Activated naive CD8-positive, alpha-beta T cell treated with anti-CD3 and anti-CD28 coated beads, Interleukin-2, amount 10 ng/mL, durations not matched to agents 7 days and 5 days (primary cell): ENCODE results near the gene SPECC1. TPM values are rescaled to one million over a fixed set of nuclear protein-coding genes. Genes with fewer than 3 reads are reported as not detected.
A peak's percentile ranks its signal among the peaks of the same experiment; 100 is the strongest.
"Not testable (repeated sequence)": the region's sequence is repeated elsewhere in the genome, so short reads cannot be mapped to it uniquely, and the experiment has no call there.

ENCODE experiments used
- ATAC-seq: fragments of 150-1000 bp; cut with Tn5 transposase; one replicate; pipeline ENCODE4 v1.10.0; 2021; ENCODE audit warnings: low read depth, moderate library complexity
- POLR2A ChIA-PET: fragments of 350-600 bp; sonication (Branson Sonifier 250); formaldehyde crosslinking; loops from one replicate; lab custom pipeline; 2021; ENCODE audit warnings: antibody characterized with exemption; lab: Charles Lee
- DNase-seq: peaks from one replicate; pipeline ENCODE4 v3.0.0; 2021
- H3K27ac Mint-ChIP-seq: one replicate; pipeline ENCODE4 v1.8.0; 2022; ENCODE audit warnings: mild to moderate bottlenecking, mixed read lengths
- H3K27me3 Mint-ChIP-seq: one replicate; pipeline ENCODE4 v1.8.0; 2022; ENCODE audit warnings: mild to moderate bottlenecking, moderate library complexity, mixed read lengths
- H3K36me3 Mint-ChIP-seq: one replicate; pipeline ENCODE4 v1.8.0; 2021; ENCODE audit warnings: mild to moderate bottlenecking, mixed read lengths
- H3K4me1 Mint-ChIP-seq: one replicate; pipeline ENCODE4 v1.8.0; 2021; ENCODE audit warnings: mixed read lengths
- H3K4me3 Mint-ChIP-seq: one replicate; pipeline ENCODE4 v1.8.0; 2022; ENCODE audit warnings: mild to moderate bottlenecking, moderate library complexity, mixed read lengths
- H3K9me3 Mint-ChIP-seq: one replicate; pipeline ENCODE4 v1.8.0; 2021; ENCODE audit warnings: mixed read lengths
- total RNA-seq, 2 experiments: library from RNA; stranded (reverse); gene quantifications; one replicate each; pipeline ENCODE4 v1.2.3, GENCODE V29; 2021

Gene SPECC1
- total RNA-seq, 2 experiments from 2014 or later = 8.3 to 10.0 TPM

DNA sequence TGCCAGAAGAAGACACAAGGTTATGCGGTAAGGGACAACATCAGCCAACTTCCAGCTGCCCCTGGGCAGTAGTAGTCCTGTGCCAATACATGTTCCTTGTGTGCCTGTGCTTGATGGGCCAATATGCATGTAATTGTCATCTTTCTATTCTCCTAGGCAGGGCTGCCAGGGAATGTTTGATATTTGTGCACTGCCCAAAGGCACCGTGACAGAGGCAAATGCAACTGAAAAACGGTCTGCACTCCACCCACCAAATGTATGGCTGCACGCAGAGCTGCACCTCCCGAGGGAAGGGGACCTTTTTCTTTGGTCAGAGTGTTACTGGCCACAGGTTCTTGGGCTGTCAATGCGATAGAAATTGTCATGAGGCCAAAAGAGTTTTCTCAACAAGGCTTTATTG lies 251.1 kb downstream of the SPECC1 start:
- H3K9me3 Mint-ChIP-seq = peaks cover 15% of the 10 kb centered on the region
- no peak for DNase-seq
- POLR2A ChIA-PET = no interaction called here
- peaks cover 20% of the 10 kb centered on the region for H3K36me3 Mint-ChIP-seq
- no peak overlapping the region for H3K27ac Mint-ChIP-seq
- peaks cover 30% of the 10 kb centered on the region for H3K4me1 Mint-ChIP-seq
- no peak overlapping the region for H3K4me3 Mint-ChIP-seq
- ATAC-seq = no peak
- no peaks in the 10 kb centered on the region for H3K27me3 Mint-ChIP-seq

DNA sequence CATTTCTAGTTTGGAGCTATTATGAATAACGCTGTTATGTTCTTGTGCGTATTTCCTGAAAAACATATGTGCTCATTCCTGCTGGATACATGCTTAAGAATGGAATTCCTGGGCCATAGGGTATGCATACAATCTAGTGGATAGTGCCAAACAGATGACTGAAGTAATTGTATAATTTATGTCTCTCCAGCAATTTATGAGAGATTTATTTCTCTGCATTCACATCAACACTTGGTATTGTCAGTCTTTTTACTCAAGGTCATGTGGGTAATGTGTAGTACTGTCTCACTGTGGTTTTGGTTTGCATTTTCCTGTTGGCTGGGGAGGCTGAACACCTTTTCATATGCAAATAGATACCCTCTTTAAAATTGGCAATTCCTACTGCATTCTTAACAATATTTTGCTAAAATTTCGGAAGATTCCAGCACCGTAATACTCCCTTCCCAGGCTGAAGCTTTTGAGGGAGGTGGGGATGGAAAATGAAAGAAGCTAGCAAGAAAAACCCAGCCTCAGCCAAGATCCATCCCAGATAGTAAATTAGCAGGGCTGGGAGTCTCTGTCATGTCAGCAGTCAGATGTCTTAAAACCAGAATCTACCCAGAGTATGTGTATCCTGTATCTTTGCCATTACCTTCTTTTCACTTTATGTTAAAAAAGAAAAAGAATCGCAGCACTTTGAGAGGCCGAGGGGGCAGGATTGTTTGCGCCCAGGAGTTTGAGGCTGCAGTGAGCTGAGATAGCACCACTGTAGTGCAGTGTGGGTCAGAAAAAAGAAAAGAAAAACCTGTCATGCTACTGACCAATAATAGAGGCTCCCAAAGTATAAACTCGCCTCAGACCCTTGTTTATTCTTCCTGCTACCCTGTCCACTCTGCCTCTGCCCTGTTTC lies 253.3 kb downstream of the SPECC1 start:
- POLR2A ChIA-PET = interaction anchor here (1.3 to 1.4 kb wide), 2 partner anchors 14 to 15 kb away, joined by 3 to 4 read pairs; no protein-coding TSS in a partner anchor
- H3K4me1 Mint-ChIP-seq = peaks cover 30% of the 10 kb centered on the region
- no peak for DNase-seq
- peak overlapping the region; percentile 66 for H3K4me3 Mint-ChIP-seq
- peak overlapping the region; percentile 85 for H3K27ac Mint-ChIP-seq
- no peaks in the 10 kb centered on the region for H3K27me3 Mint-ChIP-seq
- H3K36me3 Mint-ChIP-seq = peaks cover 17% of the 10 kb centered on the region
- peak; percentile 92 for ATAC-seq
- peaks cover 11% of the 10 kb centered on the region for H3K9me3 Mint-ChIP-seq

DNA sequence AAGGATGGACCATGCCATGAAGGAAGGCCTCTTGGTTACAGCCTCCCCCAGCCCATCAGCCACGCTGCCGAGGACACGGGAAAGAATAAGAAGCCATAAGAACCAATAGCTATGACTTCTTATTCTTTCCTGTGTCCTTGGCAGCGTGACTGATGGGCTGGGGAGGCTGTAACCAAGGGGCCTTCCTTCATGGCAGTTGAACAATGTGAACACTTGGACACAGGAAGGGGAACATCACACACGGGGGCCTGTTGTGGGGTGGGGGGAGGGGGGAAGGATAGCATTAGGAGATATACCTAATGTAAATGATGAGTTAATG lies 253.9 kb downstream of the SPECC1 start:
- H3K4me3 Mint-ChIP-seq = peak overlapping the region; percentile 66
- peaks cover 31% of the 10 kb centered on the region for H3K4me1 Mint-ChIP-seq
- not testable (repeated sequence) for DNase-seq, ATAC-seq, H3K27me3 Mint-ChIP-seq, H3K9me3 Mint-ChIP-seq
- peak overlapping the region; percentile 85 for H3K27ac Mint-ChIP-seq
- POLR2A ChIA-PET = interaction anchor here (1.3 kb wide), 1 partner anchor 13 kb away, joined by 4 read pairs; no protein-coding TSS in a partner anchor
- peaks cover 12% of the 10 kb centered on the region for H3K36me3 Mint-ChIP-seq

DNA sequence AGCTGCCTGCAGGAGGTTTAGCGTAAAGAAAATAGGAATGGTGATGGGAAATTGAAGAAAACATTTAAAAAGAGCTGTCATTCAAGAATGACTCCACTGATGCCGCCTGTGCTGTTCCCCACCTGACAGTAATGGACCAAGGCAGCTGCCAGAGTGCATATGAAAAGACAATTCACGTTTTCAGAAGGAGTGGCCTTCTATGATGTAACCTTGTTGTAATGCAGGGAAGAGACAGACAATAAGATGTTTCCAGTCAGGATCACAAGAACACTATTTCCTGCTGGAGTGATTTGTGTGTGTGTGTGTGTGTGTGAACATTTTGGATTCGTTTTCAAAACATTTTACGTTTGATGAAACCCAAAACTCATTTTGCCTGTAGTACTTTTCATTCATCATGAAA lies 254.4 kb downstream of the SPECC1 start:
- POLR2A ChIA-PET = no interaction called here
- ATAC-seq (no peak), DNase-seq (no peak)
- no peaks in the 10 kb centered on the region for H3K27me3 Mint-ChIP-seq
- no peak overlapping the region for H3K4me3 Mint-ChIP-seq
- H3K36me3 Mint-ChIP-seq = peaks cover 8% of the 10 kb centered on the region
- peaks cover 27% of the 10 kb centered on the region for H3K4me1 Mint-ChIP-seq
- peaks cover 2% of the 10 kb centered on the region for H3K9me3 Mint-ChIP-seq
- no peak overlapping the region for H3K27ac Mint-ChIP-seq

DNA sequence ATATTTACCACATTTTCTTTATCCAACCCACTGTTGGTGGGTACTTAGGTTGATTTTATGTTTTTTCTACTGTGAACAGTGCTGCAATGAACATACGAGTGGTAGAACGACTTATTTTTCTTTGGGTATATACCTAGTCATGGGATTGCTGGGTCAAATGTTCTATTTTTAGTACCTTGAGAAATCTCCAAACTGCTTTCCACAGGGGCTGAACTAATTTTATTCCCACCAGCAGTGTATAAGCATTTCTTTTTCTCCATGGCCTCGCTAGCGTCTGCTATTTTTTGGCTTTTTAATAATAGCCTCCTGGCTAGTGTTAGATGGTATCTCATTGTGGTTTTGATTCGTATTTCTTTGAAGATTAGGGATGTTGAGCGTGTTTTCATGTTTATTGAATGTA lies 255.8 kb downstream of the SPECC1 start:
- H3K27me3 Mint-ChIP-seq = no peaks in the 10 kb centered on the region
- H3K9me3 Mint-ChIP-seq = no peaks in the 10 kb centered on the region
- H3K27ac Mint-ChIP-seq = no peak overlapping the region
- H3K4me1 Mint-ChIP-seq = peaks cover 28% of the 10 kb centered on the region
- H3K36me3 Mint-ChIP-seq = peaks cover 3% of the 10 kb centered on the region
- H3K4me3 Mint-ChIP-seq = no peak overlapping the region
- no peak for ATAC-seq
- POLR2A ChIA-PET = no interaction called here
- DNase-seq = no peak

DNA sequence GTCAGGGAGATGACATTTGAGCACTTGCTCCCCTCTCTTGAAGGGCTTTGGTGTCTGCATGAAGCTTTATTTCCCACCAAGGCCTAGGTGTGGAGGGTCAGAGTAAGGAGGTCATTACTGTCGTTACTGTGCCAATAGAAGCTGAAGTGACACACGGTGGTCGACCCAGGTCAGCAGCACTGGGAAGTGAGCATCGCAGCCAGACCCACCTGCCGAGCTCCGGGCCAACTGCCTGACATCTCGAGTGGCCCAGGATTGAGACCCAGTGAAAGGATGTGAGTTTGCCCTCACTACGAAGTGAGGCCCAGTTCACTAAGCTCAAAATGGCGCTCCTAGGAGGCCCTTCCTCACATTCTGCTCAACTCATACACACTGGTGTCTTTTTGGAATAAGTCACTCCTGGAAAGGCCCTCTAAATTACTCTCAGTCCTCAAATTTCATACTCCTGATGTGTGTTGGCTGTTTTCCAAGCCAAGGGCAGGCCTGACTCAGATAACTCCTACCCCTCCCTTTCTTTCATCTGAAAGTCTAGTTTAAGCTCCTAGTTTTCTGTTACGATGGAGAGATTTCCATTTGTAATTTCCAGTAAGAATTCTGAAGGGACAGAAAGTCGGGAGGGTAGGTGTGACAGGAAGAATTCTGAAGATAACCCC lies 257.8 kb downstream of the SPECC1 start:
- Mint-ChIP-seq H3K9me3 (no peaks in the 10 kb centered on the region), H3K27ac (no peak overlapping the region), H3K4me3 (no peak overlapping the region), H3K4me1 (peaks cover 37% of the 10 kb centered on the region), H3K27me3 (no peaks in the 10 kb centered on the region), H3K36me3 (no peaks in the 10 kb centered on the region)
- DNase-seq = no peak
- POLR2A ChIA-PET = interaction anchor here (1.4 kb wide), 2 partner anchors 33 to 49 kb away, joined by 3 read pairs; no protein-coding TSS in a partner anchor
- no peak for ATAC-seq

DNA sequence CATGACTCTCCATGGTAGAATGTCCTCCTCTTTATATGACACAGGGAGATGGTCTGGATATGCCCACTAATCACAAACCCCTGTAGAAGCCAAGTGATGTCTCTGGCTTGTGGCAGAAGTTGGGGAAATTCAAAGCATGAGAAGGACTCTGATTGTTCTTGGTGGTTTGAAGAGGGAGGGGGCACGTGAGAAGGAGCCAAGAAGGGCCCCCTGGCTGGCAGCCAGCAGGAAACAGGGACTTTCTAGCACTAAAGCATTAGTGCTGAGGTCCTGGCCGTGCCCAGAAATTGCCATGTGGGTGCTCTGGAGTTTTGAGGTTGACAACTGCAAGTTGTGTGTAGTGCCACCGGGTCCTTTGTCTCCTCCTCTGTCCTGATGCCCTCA lies 258.3 kb downstream of the SPECC1 start:
- no peaks in the 10 kb centered on the region for H3K36me3 Mint-ChIP-seq
- ATAC-seq = no peak
- H3K4me1 Mint-ChIP-seq = peaks cover 36% of the 10 kb centered on the region
- H3K4me3 Mint-ChIP-seq = no peak overlapping the region
- H3K27ac Mint-ChIP-seq = no peak overlapping the region
- no peaks in the 10 kb centered on the region for H3K27me3 Mint-ChIP-seq
- no peak for DNase-seq
- H3K9me3 Mint-ChIP-seq = no peaks in the 10 kb centered on the region
- POLR2A ChIA-PET = no interaction called here

DNA sequence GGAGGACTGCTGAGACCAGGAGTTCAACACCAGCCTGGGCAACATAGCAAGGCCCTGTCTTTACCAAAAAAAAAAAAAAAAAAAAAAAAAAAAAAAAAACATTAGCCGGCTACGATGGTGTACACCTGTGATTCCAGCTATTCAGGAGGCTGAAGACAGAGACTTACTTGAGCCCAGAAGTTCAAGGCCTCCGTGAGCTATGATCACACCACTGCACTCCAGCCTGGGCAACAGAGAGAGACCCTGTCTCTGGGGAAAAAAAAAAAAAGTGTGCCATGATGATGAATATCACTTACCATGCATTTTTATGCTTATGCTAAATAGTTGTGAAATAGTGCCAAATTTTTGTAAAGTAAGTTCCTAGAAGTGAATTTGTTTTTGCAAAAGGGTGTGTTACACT lies 261.2 kb downstream of the SPECC1 start:
- DNase-seq (no peak), ATAC-seq (no peak)
- Mint-ChIP-seq H3K27ac (peak overlapping the region; percentile 47), H3K4me3 (no peak overlapping the region), H3K27me3 (no peaks in the 10 kb centered on the region), H3K36me3 (peaks cover 2% of the 10 kb centered on the region), H3K9me3 (no peaks in the 10 kb centered on the region), H3K4me1 (peaks cover 44% of the 10 kb centered on the region)
- POLR2A ChIA-PET = interaction anchor here (0.7 kb wide), 1 partner anchor 39 kb away, joined by 7 read pairs; no protein-coding TSS in a partner anchor

DNA sequence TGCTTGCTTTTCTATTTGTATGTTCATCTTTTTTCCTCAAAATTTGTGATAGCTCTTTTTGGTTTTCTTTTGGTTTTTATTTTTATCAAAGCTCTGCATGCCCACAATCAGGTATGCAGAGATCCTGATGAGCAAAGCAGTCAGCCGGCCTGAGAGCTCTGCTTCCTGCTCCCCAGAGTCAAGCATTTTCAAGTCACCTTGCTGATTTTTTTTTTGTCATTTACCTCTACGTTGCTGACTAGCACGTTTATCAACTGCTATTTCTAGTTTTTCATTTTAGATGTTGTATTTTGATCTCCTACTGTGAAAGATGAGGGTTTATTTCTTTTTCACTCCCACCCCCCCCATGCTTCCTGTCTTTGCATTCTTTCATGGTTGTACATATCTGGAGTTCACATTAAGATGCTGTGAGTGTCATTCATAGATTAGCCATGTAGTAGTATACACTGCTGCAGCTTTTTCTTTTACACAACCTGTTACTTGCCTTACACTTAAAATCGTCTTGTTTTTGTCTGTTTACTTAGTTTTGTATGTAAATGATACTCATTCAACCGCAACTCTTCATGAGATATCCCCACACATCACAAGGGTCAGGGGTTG lies 262.0 kb downstream of the SPECC1 start:
- Mint-ChIP-seq H3K9me3 (no peaks in the 10 kb centered on the region), H3K27ac (peak overlapping the region; percentile 90), H3K4me3 (peak overlapping the region; percentile 51), H3K36me3 (peaks cover 2% of the 10 kb centered on the region), H3K4me1 (peaks cover 51% of the 10 kb centered on the region), H3K27me3 (no peaks in the 10 kb centered on the region)
- peak; percentile 52 for ATAC-seq
- DNase-seq = no peak
- POLR2A ChIA-PET = interaction anchor here (1.1 kb wide), 1 partner anchor 37 kb away, joined by 4 read pairs; no protein-coding TSS in a partner anchor

DNA sequence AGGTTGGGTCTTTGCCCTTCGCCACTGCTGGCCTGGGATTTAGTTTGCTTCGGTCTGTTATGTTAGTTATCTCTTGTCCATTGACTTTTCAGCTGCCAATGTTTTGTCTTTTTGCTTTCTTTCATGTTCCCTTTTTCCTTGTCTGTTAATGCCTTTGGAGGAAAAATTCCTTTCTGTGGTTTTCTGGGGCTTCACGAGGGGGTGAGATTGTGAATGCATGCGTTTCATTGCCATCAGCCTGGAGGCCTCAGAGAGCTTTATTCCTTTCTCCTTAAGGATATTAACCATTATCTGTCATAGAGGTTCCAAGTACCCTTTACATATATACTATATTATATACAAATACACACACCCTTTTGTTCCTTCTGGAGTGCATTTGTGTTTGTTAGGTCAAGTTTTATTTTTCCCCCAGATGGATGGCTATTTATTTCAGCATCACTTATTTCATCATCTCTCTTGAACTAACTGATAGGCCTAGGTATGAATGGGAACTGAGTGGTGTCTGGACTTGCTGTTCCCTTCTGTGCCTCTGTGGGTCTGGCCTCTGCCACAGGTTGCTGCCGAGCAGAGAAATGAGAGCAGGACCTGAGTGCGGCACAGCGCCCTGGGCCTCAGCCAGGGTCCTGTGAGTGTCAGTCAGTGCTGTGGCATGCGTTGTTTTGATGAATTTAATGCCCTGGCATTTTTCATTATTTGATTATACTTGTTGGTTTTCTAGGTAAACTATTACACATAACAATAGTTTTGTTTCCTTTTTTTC lies 264.8 kb downstream of the SPECC1 start:
- H3K4me1 Mint-ChIP-seq = peaks cover 54% of the 10 kb centered on the region
- no peaks in the 10 kb centered on the region for H3K27me3 Mint-ChIP-seq
- H3K9me3 Mint-ChIP-seq = no peaks in the 10 kb centered on the region
- ATAC-seq (peak; percentile 60), DNase-seq (no peak)
- peak overlapping the region; percentile 65 for H3K4me3 Mint-ChIP-seq
- H3K27ac Mint-ChIP-seq = peak overlapping the region; percentile 83
- POLR2A ChIA-PET = no interaction called here
- peaks cover 2% of the 10 kb centered on the region for H3K36me3 Mint-ChIP-seq

DNA sequence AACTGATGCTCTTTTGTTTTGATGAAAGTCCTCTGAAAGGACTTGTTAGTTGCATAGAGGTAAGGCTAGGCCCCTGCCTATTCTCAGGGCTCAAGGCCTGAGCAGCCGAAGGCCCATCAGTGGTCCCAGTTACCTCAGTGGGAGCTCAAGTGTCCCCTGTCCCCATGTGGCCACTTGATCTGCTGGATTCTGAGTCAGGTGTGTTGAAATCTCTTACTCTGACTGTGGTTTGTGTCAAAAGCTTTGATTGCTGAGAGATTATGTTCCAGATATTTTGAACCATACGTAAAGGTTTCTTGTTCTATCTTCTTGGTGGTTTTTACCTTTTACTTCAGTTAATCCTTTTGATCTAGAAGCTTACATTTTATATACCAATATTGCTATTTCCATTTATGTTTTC lies 266.5 kb downstream of the SPECC1 start:
- Mint-ChIP-seq H3K4me1 (peaks cover 58% of the 10 kb centered on the region), H3K27me3 (no peaks in the 10 kb centered on the region), H3K9me3 (no peaks in the 10 kb centered on the region), H3K36me3 (peaks cover 3% of the 10 kb centered on the region), H3K27ac (peak overlapping the region; percentile 82), H3K4me3 (peak overlapping the region; percentile 63)
- ATAC-seq (no peak), DNase-seq (no peak)
- POLR2A ChIA-PET = interaction anchor here (1.0 to 1.2 kb wide), 4 partner anchors 13 to 298 kb away, joined by 3 to 4 read pairs (median 4); partner anchors contain the start of gene AKAP10

DNA sequence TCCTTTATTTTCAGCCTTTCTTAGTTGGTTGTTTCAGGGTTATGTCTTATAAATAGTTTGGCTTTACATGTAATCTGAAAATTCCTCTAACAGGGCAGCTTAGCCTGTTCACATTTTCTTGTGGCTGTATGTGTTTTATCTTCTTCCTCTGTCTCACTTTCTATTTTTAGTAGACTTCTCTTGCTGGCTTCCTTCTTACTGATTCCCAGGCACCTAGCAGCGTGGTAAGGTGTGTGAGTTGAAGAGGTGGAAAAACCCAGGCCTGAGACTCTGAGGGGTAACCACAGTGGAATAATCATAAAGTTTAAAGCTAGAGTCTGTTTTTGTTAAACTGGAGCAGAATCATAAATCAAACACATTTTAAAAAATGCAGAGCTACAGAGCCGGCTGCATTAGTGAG lies 267.3 kb downstream of the SPECC1 start:
- Mint-ChIP-seq H3K4me3 (peak overlapping the region; percentile 60), H3K9me3 (no peaks in the 10 kb centered on the region), H3K36me3 (peaks cover 3% of the 10 kb centered on the region), H3K27me3 (no peaks in the 10 kb centered on the region), H3K27ac (peak overlapping the region; percentile 82), H3K4me1 (peaks cover 51% of the 10 kb centered on the region)
- POLR2A ChIA-PET = interaction anchor here (1.0 to 1.1 kb wide), 2 partner anchors 14 to 298 kb away, joined by 4 read pairs; partner anchors contain the start of gene AKAP10
- DNase-seq = no peak
- peak; percentile 28 for ATAC-seq

DNA sequence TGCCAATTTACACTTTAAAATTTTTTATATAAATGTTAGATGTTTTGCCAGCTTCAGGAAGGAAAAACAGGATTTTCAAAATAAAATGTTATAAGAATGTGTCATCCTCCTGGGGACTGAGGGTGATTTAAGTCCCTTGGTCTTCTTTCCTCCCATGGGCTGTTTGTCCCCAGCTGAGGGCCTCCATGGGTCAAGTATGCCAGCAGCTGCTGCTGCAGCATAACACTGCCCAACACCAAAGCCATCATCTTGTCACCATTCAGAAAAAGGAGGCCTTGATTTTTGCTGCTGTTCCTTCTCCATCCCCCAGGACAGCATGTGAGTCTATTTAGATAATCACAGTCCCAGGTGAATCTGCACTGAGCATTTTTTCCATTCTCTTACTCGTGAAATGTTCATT lies 269.6 kb downstream of the SPECC1 start:
- Mint-ChIP-seq H3K9me3 (no peaks in the 10 kb centered on the region), H3K36me3 (peaks cover 1% of the 10 kb centered on the region), H3K27ac (no peak overlapping the region), H3K4me3 (no peak overlapping the region), H3K4me1 (peaks cover 31% of the 10 kb centered on the region), H3K27me3 (peaks cover 8% of the 10 kb centered on the region)
- ATAC-seq = no peak
- DNase-seq = no peak
- POLR2A ChIA-PET = no interaction called here
